ENCODE results near the gene MRPS10. TPM values are rescaled to one million over a fixed set of nuclear protein-coding genes. Genes with fewer than 3 reads are reported as not detected.

MRPS10 gene
- total and polyA plus RNA-seq, 2 donors = 24.1 to 46.4 TPM

DNA sequence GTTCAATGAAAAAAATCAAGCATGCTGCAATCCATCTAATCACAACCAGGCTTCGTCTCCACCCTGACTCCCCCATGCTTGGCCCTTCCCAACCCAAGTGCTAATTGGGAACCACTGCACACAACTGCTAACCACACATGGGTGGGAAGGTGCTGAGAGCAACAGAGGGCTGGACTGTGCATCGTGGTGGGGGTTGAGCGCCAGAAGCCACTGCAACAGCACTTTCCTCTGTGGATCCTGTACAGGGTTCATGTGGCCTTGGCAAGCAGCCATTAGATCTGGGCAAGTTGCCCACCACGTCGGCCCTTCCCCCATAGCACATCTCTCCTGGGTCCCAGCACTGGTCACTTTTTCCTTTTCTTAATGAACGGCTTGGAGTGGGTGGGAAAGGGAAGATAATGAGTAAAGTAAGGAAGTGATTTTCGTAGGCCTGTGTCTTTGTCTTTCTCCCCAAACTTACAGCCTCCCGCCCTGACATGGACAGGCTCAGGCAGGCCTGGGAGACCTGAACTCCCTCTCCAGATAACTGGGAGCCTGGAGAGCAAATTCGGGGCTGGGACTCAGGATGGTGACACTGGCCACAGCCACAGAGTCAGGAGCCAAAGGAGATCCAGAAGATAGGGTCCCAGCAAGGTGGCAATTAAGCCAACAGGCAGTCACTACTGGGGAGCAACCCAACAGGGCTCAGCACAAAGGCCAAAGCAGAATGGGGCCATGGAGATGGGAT lies 34.4 kb upstream of the MRPS10 start:
- WGBS = 22% methylated on average over 9 of the region's 9 CpGs
- H3K4me1 ChIP-seq (ENCODE audit: insufficient read depth) = peaks cover 3% of the 10 kb centered on the region
- H3K36me3 ChIP-seq (ENCODE audit: insufficient read depth) = peaks cover 2% of the 10 kb centered on the region
- H3K27ac ChIP-seq (ENCODE audit: low read depth) = no peak overlapping the region
- peak; percentile 33 for DNase-seq (ENCODE audit: extremely low spot score)
- H3K4me3 ChIP-seq (ENCODE audit: low read depth, low read length) = no peak overlapping the region

DNA sequence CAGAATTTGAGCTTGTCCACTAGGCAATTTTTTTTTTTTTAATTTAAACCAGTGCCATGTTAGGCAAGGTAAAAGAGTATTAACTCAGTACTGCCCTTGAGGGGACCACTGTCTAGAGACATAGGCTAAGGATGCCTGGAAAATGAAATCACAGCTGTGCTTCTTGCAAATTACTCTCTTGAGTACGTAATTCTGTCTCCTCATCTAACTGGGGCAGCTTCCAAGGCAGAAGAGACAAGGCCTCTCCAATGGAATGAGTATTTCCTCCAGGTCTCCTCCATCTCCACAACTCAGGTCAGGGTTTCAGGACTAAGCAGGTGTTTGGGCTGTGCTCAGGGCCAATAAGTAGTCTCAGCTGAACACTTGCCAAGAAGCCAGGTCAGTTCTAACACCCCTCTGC lies 33.8 kb upstream of the MRPS10 start:
- DNase-seq (ENCODE audit: extremely low spot score) = no peak
- Histone ChIP-seq H3K27ac (ENCODE audit: low read depth) (no peak overlapping the region), H3K4me1 (ENCODE audit: insufficient read depth) (peaks cover 3% of the 10 kb centered on the region), H3K4me3 (ENCODE audit: low read depth, low read length) (no peak overlapping the region), H3K36me3 (ENCODE audit: insufficient read depth) (peaks cover 2% of the 10 kb centered on the region)
- 38% methylated on average over 1 of the region's 1 CpG for WGBS

DNA sequence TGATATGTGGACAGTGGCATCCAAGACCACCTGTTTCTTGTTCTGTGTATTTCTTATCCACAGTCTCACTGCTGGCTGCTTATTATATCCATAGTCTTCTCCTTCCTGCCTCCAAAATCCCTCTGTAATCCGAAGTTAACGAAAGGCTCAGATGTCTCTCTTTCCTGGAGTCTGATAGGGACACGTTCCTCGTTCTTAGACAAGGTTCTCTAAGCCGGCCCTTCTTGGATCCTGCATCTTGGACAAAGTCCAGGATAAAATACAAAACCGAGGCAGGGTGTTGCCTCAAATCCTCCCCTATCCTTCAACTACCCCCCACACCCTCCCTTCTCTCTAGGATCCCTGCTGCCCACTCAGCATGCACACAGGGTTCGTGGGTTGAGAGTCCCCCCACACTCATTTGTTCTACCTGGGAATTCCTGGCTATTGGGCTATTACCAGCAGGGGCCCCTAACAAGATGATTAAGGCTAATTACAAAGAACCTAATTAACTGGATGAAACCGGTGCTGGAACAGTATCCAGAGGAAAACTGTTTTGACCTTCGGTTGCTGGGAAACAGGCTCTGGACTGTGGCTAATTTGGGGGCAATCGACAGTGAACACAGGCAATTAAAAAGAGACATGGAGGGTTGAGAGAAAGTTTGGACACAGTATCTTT lies 32.7 kb upstream of the MRPS10 start:
- WGBS = 54% methylated on average over 10 of the region's 10 CpGs
- Histone ChIP-seq H3K4me1 (ENCODE audit: insufficient read depth) (peaks cover 3% of the 10 kb centered on the region), H3K4me3 (ENCODE audit: low read depth, low read length) (no peak overlapping the region), H3K27ac (ENCODE audit: low read depth) (no peak overlapping the region), H3K36me3 (ENCODE audit: insufficient read depth) (peaks cover 2% of the 10 kb centered on the region)
- no peak for DNase-seq (ENCODE audit: extremely low spot score)

DNA sequence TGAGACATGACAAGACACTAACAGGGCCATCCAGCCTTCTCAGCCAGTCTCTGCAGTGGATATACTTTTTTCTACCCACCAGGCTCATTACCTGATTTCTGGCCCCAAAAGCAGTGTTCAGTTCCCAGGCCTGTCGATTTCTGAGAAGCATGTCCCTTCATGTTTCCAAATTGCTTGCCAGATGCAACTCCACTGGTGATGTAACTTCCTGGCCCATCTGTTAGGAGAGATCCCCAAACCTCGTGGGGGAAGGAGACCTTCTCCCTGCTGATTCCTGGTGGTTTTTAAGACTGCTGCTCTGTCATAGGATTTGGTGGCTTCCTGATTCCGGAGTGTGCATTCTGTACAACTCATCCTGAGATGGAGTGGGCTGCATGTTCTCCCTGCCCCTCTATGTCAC lies 31.6 kb upstream of the MRPS10 start:
- no peak for DNase-seq (ENCODE audit: extremely low spot score)
- Histone ChIP-seq H3K4me3 (ENCODE audit: low read depth, low read length) (no peak overlapping the region), H3K36me3 (ENCODE audit: insufficient read depth) (no peaks in the 10 kb centered on the region), H3K27ac (ENCODE audit: low read depth) (no peak overlapping the region), H3K4me1 (ENCODE audit: insufficient read depth) (peaks cover 3% of the 10 kb centered on the region)
- 70% methylated on average over 3 of the region's 3 CpGs for WGBS

DNA sequence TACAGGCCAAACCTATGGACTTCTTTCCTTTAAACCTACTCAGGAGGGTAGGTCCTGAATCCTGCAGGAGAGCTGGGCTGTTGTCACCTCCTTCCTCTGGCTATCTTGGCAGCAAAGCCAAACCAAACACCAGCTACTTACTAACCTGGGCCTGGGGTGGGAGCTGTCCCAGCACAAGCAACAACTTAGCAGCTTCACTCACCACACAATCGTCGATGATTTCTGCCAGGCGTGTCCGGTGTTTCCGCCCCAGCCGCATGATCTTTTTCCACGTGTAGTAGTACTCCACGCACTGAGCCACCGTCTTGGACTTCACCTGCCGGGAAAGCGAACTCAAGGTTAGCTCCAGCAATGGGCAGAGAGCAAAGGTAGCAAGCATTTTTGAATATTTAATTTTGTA lies 25.4 kb upstream of the MRPS10 start:
- DNase-seq (ENCODE audit: extremely low spot score) = no peak
- WGBS = 95% methylated on average over 11 of the region's 11 CpGs

DNA sequence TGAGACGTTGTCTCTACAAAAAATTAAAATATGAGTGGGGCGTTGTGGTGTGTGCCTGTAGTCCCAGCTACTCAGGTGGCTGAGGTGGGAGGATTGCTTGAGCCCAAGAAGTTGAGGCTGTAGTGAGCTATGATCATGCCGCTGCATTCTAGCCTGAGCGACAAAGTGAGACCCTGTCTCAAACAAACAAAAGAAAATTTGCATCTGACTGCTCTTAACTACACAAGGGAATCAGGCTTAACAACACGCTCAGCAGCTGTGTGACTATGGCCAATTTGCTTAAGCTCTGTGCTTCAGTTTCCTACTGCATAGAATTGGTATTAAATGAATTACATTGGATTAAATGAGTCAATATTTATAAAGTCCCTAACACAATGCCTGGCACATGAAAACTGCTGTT lies 24.3 kb upstream of the MRPS10 start:
- no peak for DNase-seq (ENCODE audit: extremely low spot score)
- 86% methylated on average over 5 of the region's 5 CpGs for WGBS
- Histone ChIP-seq H3K27ac (ENCODE audit: low read depth) (no peak overlapping the region), H3K4me3 (ENCODE audit: low read depth, low read length) (no peak overlapping the region), H3K4me1 (ENCODE audit: insufficient read depth) (no peaks in the 10 kb centered on the region), H3K36me3 (ENCODE audit: insufficient read depth) (peaks cover 3% of the 10 kb centered on the region)

More for the DNA sequence above, 25.4 kb upstream of the MRPS10 start:
- Histone ChIP-seq H3K36me3 (ENCODE audit: insufficient read depth) (peaks cover 3% of the 10 kb centered on the region), H3K4me3 (ENCODE audit: low read depth, low read length) (no peak overlapping the region), H3K27ac (ENCODE audit: low read depth) (no peak overlapping the region), H3K4me1 (ENCODE audit: insufficient read depth) (no peaks in the 10 kb centered on the region)

DNA sequence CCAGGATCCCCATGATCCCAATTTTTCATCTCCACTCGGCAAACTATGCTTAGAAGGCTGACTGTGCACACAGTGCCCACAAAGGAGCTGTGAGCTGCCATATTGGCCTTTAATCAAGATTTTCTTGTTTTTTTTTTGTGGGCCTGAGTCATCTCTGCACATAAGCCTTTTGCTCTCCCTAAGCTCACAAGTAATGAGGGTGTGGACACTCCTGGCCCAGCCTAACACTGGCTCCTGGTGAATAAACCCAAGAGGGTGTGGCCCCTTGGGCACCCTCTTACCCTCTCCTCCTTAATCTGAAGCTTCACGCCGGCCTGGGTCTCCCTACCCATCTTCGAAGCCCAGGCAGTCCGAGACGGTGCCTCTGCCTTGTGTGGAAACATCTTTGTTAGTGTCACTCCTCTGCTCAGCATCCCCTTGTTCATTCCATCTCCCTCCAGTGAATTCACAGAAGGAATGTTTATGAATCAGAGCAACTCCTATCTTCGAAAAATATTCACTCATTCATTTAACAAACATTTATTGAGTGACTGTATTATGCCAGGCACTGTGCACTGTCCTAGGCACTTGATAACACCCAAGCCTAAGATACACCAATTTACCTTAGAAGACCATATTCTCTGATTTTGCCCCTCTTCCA lies 22.2 kb upstream of the MRPS10 start:
- Histone ChIP-seq H3K36me3 (ENCODE audit: insufficient read depth) (peaks cover 3% of the 10 kb centered on the region), H3K27ac (ENCODE audit: low read depth) (peak overlapping the region; percentile 50), H3K4me1 (ENCODE audit: insufficient read depth) (no peaks in the 10 kb centered on the region), H3K4me3 (ENCODE audit: low read depth, low read length) (no peak overlapping the region)
- no peak for DNase-seq (ENCODE audit: extremely low spot score)
- WGBS = 77% methylated on average over 7 of the region's 7 CpGs

DNA sequence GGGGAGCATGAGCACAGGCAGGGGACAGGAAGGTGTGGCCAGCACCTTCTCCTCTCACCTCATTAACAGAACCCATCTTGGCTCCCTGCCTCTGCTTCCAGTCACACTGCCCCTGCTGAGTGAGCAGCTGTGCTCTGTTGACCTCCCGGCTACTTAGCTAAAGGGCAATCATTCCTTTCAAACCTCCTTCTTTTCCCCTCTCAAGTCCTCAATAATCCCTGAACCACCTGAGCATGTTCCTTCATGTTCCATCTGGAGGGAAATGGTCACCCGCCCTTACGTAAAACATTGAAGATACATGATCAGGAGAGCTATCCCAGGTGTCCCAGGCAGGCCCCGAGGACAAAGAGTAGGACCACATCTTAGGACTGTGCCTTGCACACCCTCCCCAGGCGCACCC lies 21.7 kb upstream of the MRPS10 start:
- Histone ChIP-seq H3K4me1 (ENCODE audit: insufficient read depth) (no peaks in the 10 kb centered on the region), H3K27ac (ENCODE audit: low read depth) (peak overlapping the region; percentile 50), H3K4me3 (ENCODE audit: low read depth, low read length) (no peak overlapping the region), H3K36me3 (ENCODE audit: insufficient read depth) (peaks cover 3% of the 10 kb centered on the region)
- 91% methylated on average over 5 of the region's 5 CpGs for WGBS
- DNase-seq (ENCODE audit: extremely low spot score) = no peak

DNA sequence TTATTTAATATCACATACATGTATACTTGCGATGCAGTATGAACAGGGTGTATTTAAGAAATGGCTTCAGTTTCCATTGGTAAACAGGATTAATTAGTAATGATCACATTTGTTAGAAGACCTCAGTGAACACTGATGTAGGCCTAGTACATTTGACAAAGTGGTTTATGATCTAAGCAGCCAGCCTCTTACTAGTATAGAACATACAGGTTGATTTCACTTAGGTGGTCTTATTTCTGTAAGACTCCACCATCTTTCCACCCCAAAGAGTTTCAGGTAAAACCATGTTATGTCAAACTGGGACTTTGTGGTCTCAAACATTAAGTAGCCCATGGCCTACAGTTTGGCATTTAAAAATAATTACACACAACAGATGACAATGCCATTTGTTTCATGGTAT lies 20.2 kb upstream of the MRPS10 start:
- no peaks in the 10 kb centered on the region for H3K4me1 ChIP-seq (ENCODE audit: insufficient read depth)
- no peak for DNase-seq (ENCODE audit: extremely low spot score)
- no peak overlapping the region for H3K27ac ChIP-seq (ENCODE audit: low read depth)
- WGBS = 97% methylated on average over 1 of the region's 1 CpG
- H3K4me3 ChIP-seq (ENCODE audit: low read depth, low read length) = no peak overlapping the region
- no peaks in the 10 kb centered on the region for H3K36me3 ChIP-seq (ENCODE audit: insufficient read depth)

DNA sequence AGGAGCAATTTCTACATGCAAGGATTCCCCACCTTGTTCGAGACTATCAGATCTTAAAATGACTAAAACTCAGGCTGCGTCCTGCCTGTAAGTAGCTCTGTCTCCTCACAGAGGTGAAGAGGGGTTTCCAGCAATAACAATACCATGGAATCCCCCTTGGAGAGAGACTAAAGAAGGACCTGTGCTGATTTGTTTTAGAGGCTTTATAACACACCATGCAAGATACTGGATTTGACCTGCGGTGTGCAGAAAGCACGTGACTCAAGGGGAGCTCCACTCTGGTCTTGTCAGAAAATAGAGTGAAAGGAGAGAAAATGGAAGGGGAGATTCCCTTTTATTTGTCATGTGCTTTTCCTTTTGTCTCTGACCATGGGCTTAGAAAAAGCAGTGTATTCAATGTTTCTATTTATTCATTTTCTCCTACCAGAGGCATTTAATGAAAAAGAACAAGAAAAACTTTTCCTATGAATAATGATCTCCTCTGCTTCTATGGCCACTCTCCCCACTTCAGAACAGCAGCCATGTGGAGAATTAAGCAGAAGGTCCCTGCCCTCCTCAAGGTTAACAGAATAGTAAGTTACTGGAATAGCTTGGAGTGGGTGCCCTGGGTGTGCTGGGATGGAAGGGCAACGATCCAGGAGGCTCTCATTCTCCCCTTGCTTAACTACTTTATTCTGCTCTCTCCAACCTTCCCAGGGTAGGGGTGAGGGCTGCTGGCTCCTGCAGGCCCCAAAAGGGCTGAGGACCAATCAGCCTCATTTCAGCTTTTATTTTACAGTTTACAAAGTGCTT lies 19.2 kb upstream of the MRPS10 start:
- Histone ChIP-seq H3K36me3 (ENCODE audit: insufficient read depth) (no peaks in the 10 kb centered on the region), H3K4me3 (ENCODE audit: low read depth, low read length) (no peak overlapping the region), H3K27ac (ENCODE audit: low read depth) (no peak overlapping the region), H3K4me1 (ENCODE audit: insufficient read depth) (no peaks in the 10 kb centered on the region)
- WGBS = 77% methylated on average over 5 of the region's 5 CpGs
- DNase-seq (ENCODE audit: extremely low spot score) = no peak

DNA sequence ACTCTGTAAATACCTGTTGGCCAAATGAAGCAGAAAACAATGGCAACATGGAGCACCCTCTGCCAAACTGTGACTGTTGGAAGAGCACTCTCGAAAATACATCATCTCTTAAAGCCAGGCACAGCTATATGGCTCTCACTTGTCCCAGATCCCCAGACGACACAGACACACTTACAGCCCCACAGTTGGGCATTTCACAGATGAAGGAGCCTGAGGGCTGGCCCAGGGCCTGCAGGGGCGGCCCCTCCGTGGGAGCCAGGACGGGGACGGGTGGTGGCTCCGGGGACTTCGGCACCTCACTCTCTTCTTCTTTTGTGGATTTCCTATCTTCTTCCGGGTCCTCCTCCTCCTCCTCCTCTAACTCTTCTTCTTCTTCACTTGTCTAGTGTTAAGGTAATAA lies 18.4 kb upstream of the MRPS10 start:
- H3K36me3 ChIP-seq (ENCODE audit: insufficient read depth) = no peaks in the 10 kb centered on the region
- H3K4me3 ChIP-seq (ENCODE audit: low read depth, low read length) = no peak overlapping the region
- DNase-seq (ENCODE audit: extremely low spot score) = no peak
- H3K27ac ChIP-seq (ENCODE audit: low read depth) = no peak overlapping the region
- WGBS = 80% methylated on average over 9 of the region's 9 CpGs
- no peaks in the 10 kb centered on the region for H3K4me1 ChIP-seq (ENCODE audit: insufficient read depth)

DNA sequence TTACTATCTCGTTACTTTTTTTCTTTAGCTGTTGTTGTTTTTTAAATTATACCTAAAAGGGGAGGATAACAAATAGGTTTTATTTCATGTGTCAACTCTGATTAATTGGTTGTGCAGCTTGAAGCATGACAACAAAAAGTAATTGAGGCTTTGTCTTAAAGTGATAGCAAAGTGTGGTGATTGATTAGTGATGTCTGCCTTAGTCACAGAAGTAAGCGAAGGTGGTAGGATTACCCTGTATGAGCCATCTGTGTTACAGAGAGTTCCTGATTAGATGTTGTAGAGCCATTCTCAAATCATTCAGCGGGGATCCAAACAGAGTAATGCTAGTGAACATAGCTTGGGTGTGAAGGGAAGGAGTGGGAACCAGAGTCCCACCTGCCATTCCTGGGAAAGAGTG lies 14.4 kb upstream of the MRPS10 start:
- Histone ChIP-seq H3K4me3 (ENCODE audit: low read depth, low read length) (no peak overlapping the region), H3K27ac (ENCODE audit: low read depth) (no peak overlapping the region), H3K4me1 (ENCODE audit: insufficient read depth) (no peaks in the 10 kb centered on the region), H3K36me3 (ENCODE audit: insufficient read depth) (no peaks in the 10 kb centered on the region)
- 94% methylated on average over 3 of the region's 3 CpGs for WGBS
- no peak for DNase-seq (ENCODE audit: extremely low spot score)

DNA sequence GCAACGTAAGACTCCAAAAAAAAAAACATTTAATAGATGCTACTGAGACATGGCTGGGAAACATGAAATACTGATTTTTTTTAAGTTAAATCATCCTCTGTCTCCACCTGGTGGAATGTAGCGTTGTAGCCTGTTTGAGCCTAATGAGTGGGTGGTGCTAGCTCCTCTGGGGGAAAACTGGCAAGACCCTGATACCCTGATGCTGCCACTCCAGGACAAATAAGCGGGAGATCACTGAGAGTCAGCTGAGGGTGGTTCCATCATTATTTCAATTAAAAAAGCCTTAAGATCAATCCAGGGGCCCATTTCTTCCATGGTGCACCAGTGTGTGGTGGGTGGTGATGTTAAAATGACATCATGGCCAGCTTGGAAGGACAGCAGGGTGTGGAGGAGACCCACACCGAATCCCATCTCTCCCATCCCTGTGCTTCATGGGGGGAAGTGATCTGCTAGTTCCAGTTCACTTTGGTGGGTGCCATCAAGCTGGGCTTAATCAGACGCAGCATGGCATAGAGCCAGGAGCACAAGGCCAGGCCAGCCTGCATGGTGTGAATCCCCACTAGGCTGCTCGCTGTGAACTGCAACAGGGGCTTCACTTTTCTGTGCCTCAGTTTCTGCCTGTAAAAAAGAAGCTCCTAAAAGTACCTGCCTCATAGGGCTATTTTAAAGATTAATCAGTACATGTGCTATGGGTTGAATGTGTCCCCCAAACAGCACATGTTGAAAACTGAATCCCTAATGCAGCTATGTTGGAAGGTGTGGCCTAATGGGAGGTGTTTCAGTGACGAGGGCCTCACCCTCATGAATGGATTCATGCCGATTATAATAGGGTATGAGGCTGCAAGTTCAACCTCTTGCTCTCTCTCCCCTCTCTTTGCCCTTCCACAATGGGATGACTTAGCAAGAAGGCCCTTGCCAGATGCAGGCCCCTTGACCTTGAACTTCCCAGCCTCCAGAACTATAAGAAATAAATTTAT lies 13.0 kb upstream of the MRPS10 start:
- no peak for DNase-seq (ENCODE audit: extremely low spot score)
- WGBS = 74% methylated on average over 8 of the region's 8 CpGs
- no peaks in the 10 kb centered on the region for H3K36me3 ChIP-seq (ENCODE audit: insufficient read depth)
- H3K4me3 ChIP-seq (ENCODE audit: low read depth, low read length) = no peak overlapping the region
- no peaks in the 10 kb centered on the region for H3K4me1 ChIP-seq (ENCODE audit: insufficient read depth)
- no peak overlapping the region for H3K27ac ChIP-seq (ENCODE audit: low read depth)
